Suprapubic skin (tissue), 3 donors: ENCODE results near the gene KCNK6.

Source experiments
- CTCF ChIP-seq, 2 donors: fragments of 200-600 bp in 1 of 2; fragments of 450-650 bp in 1 of 2; sonication (generic) in 1 of 2; IDR thresholded peaks; one replicate each; pipeline ENCODE4 v1.5.1; 2016 to 2019; ENCODE audit warnings: antibody characterized with exemption in 2 of 2, mild to moderate bottlenecking in 1 of 2, moderate library complexity in 1 of 2
- EP300 ChIP-seq: sonication (generic); formaldehyde crosslinking; IDR thresholded peaks from one replicate; pipeline ENCODE4 v1.6.1; 2017; ENCODE audit warnings: antibody characterized with exemption
- POLR2A ChIP-seq, 2 donors: fragments of 450-650 bp; IDR thresholded peaks; one replicate each; pipeline ENCODE4 v1.6.1; 2017; ENCODE audit warnings: antibody characterized with exemption in 2 of 2, mild to moderate bottlenecking in 2 of 2, moderate library complexity in 2 of 2

- TF ChIP-seq CTCF (IDR thresholded peaks at IDR 0.05) (no peak), POLR2A (IDR thresholded peaks at IDR 0.05) (no peak), EP300 (no peak)
Observed at GRCh38 chr19:38277549-38277948, 42.1 kb upstream of the KCNK6 start.
